CD4-positive, alpha-beta T cell (primary cell): ENCODE results near the gene NTMT2. TPM values are rescaled to one million over a fixed set of nuclear protein-coding genes. Genes with fewer than 3 reads are reported as not detected.

Source experiments
- ATAC-seq: fragments of 200-7000 bp; cut with Tn5 transposase; one replicate; pipeline ENCODE4 v1.10.0; 2022; ENCODE audit warnings: mild to moderate bottlenecking; ENCODE audit not compliant: poor library complexity
- CTCF ChIA-PET: fragments of 350-600 bp; sonication (Branson Sonifier 250); formaldehyde crosslinking; loops from one replicate; lab custom pipeline; 2021; ENCODE audit warnings: antibody characterized with exemption, inconsistent platforms; lab: Charles Lee
- POLR2A ChIA-PET: fragments of 350-600 bp; sonication (Branson Sonifier 250); formaldehyde crosslinking; loops from one replicate; lab custom pipeline; 2021; ENCODE audit warnings: antibody characterized with exemption, inconsistent platforms; lab: Charles Lee
- DNase-seq, 14 experiments: peaks; one replicate each; pipeline ENCODE4 v3.0.0-alpha.2; 2013 to 2020; ENCODE audit warnings: mixed read lengths in 2 of 14
- H3K27ac ChIP-seq, 2 donors: one replicate each; pipeline versions ENCODE4 v1.5.1 to v1.7.0; 2013; ENCODE audit warnings: low read length in 2 of 2, low read depth in 1 of 2, mild to moderate bottlenecking in 1 of 2
- H3K27me3 ChIP-seq, 2 experiments: 1 replicate in 1 of 2; 2 replicates in 1 of 2; pipeline versions ENCODE4 v1.6.1 to v1.7.0; 2013; ENCODE audit warnings: low read length in 2 of 2, control low read depth in 1 of 2, mild to moderate bottlenecking in 1 of 2, moderate library complexity in 1 of 2; ENCODE audit not compliant: insufficient read depth in 2 of 2, control insufficient read depth in 1 of 2
- H3K36me3 ChIP-seq: one replicate; pipeline ENCODE4 v1.6.1; 2013; ENCODE audit warnings: low read length, control low read depth; ENCODE audit not compliant: insufficient read depth
- H3K4me1 ChIP-seq: one replicate; pipeline ENCODE4 v1.6.1; 2013; ENCODE audit warnings: low read length, control low read depth; ENCODE audit not compliant: insufficient read depth
- H3K4me3 ChIP-seq: one replicate; pipeline ENCODE4 v1.5.1; 2013; ENCODE audit warnings: mild to moderate bottlenecking, low read length, moderate library complexity
- H3K9me3 ChIP-seq, 2 experiments: 1 replicate in 1 of 2; 2 replicates in 1 of 2; pipeline versions ENCODE4 v1.6.1 to v1.7.0; 2013; ENCODE audit warnings: low read length in 2 of 2, mild to moderate bottlenecking in 2 of 2, control low read depth in 1 of 2, moderate library complexity in 1 of 2; ENCODE audit not compliant: control insufficient read depth in 1 of 2, insufficient read depth in 1 of 2
- H3K27ac Mint-ChIP-seq: one replicate; pipeline ENCODE4 v1.8.0; 2020; ENCODE audit warnings: mixed read lengths
- H3K27me3 Mint-ChIP-seq: one replicate; pipeline ENCODE4 v1.8.0; 2021; ENCODE audit warnings: mixed read lengths
- H3K36me3 Mint-ChIP-seq: one replicate; pipeline ENCODE4 v1.8.0; 2021; ENCODE audit warnings: low read depth, mixed read lengths
- H3K4me1 Mint-ChIP-seq: one replicate; pipeline ENCODE4 v1.8.0; 2021; ENCODE audit warnings: low read depth, mixed read lengths
- H3K4me3 Mint-ChIP-seq: one replicate; pipeline ENCODE4 v1.8.0; 2020; ENCODE audit warnings: mild to moderate bottlenecking, mixed read lengths
- H3K9me3 Mint-ChIP-seq: one replicate; pipeline ENCODE4 v1.8.0; 2020; ENCODE audit warnings: mixed read lengths
- intact Hi-C, 2 experiments: fragments of 100-400 bp; cut with DNase I in 1 of 2; cut with micrococcal nuclease in 1 of 2; formaldehyde crosslinking; loops; one replicate each; pipeline versions ENCODE4 v1.15.1 to v1.9.0; 2023 to 2025; cut with DNase I, micrococcal nuclease
- total RNA-seq, 174 experiments: library from RNA in 2 of 174; stranded (reverse) in 2 of 174; gene quantifications; one replicate each; pipeline ENCODE4 v1.2.3 and lab custom pipeline; 2021 to 2026
- TF ChIP-seq, protein P1 (sequence below): fragments of 200-600 bp; IDR thresholded peaks from one replicate; pipeline ENCODE4 v1.8.0; 2022; ENCODE audit warnings: antibody characterized with exemption, mild to moderate bottlenecking

NTMT2 gene
- total RNA-seq, 2 experiments from 2014 or later, result not detected

DNA sequence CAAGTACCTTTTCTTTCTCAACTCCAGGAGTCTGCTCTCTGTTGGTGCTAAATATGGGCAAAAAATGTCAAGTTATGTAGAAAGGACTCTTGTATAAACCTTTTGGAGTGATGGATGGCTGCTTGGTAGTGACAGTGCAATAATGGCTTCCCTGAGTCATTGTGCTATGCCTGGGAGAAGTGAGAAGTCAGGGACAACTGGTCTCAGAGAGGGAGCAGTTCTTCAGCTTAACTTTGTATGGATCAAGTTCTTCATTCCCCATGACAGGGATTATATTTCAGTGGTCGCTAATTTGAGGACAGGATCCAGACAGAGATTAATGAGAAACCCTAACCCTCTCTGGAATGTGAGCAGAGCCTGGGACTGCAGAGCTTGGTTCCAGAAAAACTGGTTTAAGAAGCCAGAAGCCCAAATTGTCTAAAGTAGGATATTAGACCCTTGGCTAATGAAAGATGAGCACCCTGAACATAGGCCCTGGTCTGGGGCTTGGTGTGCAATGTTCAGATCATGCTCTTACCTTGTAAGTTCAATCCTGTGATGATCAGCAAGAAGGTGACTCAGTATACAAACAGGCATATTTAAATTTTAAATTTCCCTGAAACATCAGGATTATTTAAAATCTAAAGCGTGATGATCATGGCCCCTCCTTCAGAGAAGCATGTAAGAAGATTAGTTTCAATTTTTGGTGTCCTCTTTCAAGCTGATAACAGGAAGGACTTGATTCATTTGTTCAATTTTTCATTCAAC, 50.9 kb downstream of the NTMT2 start:
- Mint-ChIP-seq H3K27ac (no peak overlapping the region), H3K4me1 (no peaks in the 10 kb centered on the region), H3K9me3 (no peaks in the 10 kb centered on the region), H3K4me3 (no peak overlapping the region), H3K36me3 (no peaks in the 10 kb centered on the region), H3K27me3 (peaks cover 27% of the 10 kb centered on the region)
- peaks cover 0 to 11% of the 10 kb centered on the region in 2 experiments for H3K27me3 ChIP-seq
- H3K27ac ChIP-seq, result no peak overlapping the region
- no peak for ATAC-seq
- intact Hi-C loops, result no loop called here
- no peak overlapping the region for H3K4me3 ChIP-seq
- H3K4me1 ChIP-seq, result no peaks in the 10 kb centered on the region
- DNase-seq, result no peak
- TF ChIP-seq, protein P1, sequence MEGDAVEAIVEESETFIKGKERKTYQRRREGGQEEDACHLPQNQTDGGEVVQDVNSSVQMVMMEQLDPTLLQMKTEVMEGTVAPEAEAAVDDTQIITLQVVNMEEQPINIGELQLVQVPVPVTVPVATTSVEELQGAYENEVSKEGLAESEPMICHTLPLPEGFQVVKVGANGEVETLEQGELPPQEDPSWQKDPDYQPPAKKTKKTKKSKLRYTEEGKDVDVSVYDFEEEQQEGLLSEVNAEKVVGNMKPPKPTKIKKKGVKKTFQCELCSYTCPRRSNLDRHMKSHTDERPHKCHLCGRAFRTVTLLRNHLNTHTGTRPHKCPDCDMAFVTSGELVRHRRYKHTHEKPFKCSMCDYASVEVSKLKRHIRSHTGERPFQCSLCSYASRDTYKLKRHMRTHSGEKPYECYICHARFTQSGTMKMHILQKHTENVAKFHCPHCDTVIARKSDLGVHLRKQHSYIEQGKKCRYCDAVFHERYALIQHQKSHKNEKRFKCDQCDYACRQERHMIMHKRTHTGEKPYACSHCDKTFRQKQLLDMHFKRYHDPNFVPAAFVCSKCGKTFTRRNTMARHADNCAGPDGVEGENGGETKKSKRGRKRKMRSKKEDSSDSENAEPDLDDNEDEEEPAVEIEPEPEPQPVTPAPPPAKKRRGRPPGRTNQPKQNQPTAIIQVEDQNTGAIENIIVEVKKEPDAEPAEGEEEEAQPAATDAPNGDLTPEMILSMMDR, result no peak
- POLR2A ChIA-PET, result no interaction called here
- CTCF ChIA-PET, result no interaction called here
- H3K9me3 ChIP-seq, result peaks cover 0 to 7% of the 10 kb centered on the region in 2 experiments
- no peaks in the 10 kb centered on the region for H3K36me3 ChIP-seq

DNA sequence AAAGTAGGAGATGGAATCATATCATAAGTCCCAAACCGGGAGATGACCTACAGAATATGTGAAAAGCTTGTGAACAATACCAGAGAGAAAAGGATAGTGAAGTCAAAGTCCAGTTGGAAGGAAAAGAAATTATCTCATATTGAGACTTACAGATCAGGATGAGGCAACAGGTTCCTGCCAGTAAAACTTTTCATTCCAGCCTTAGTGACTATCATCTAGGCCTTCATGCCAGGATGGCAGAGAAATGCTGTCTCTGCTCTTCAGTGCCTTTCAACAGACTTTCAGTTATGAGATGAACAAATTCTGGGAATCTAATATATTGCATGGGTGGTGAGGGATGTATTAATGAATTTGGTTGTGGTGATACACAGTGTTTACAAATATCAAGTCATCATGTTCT, 52.3 kb downstream of the NTMT2 start:
- intact Hi-C loops, result no loop called here
- ATAC-seq, result no peak
- Histone ChIP-seq H3K9me3 (no peaks in the 10 kb centered on the region), H3K27me3 (peaks cover 0 to 11% of the 10 kb centered on the region in 2 experiments), H3K36me3 (no peaks in the 10 kb centered on the region), H3K27ac (no peak overlapping the region), H3K4me3 (no peak overlapping the region), H3K4me1 (no peaks in the 10 kb centered on the region)
- Mint-ChIP-seq H3K36me3 (no peaks in the 10 kb centered on the region), H3K27ac (no peak overlapping the region), H3K9me3 (no peaks in the 10 kb centered on the region), H3K27me3 (peaks cover 35% of the 10 kb centered on the region), H3K4me1 (no peaks in the 10 kb centered on the region), H3K4me3 (no peak overlapping the region)
- TF ChIP-seq, protein P1, result no peak
- DNase-seq, result no peak
- POLR2A ChIA-PET, result no interaction called here
- CTCF ChIA-PET, result no interaction called here

DNA sequence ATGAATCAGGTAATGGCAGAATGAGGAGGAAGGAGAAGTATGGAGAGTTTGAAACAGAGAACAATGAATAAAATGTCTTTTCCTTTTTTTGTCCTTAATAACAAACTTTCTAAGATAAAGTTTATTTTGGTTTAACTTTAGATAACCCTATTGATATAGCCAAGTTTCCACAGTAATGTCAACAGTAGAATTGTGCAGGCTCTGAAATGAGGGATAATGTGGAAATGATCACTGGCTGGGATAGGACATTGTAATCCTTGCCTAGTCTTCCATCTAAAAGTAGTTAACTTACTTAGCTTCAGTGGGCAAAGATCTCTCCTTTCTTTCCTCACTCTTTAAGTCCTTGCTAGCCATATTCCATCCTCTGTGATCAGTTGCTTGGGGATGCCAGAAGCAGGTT, 52.8 kb downstream of the NTMT2 start:
- no peak overlapping the region for H3K27ac ChIP-seq
- H3K9me3 ChIP-seq, result no peaks in the 10 kb centered on the region
- H3K4me1 ChIP-seq, result no peaks in the 10 kb centered on the region
- no peak overlapping the region for H3K4me3 ChIP-seq
- H3K4me3 Mint-ChIP-seq, result no peak overlapping the region
- TF ChIP-seq, protein P1, result no peak
- CTCF ChIA-PET, result no interaction called here
- ATAC-seq (no peak), DNase-seq (no peak)
- H3K9me3 Mint-ChIP-seq, result no peaks in the 10 kb centered on the region
- POLR2A ChIA-PET, result no interaction called here
- H3K27ac Mint-ChIP-seq, result no peak overlapping the region
- no peaks in the 10 kb centered on the region for H3K4me1 Mint-ChIP-seq
- intact Hi-C loops, result no loop called here
- no peaks in the 10 kb centered on the region for H3K36me3 Mint-ChIP-seq
- H3K36me3 ChIP-seq, result no peaks in the 10 kb centered on the region
- H3K27me3 ChIP-seq, result peaks cover under 1 to 11% of the 10 kb centered on the region in 2 experiments
- H3K27me3 Mint-ChIP-seq, result peaks cover 35% of the 10 kb centered on the region
